SK-N-SH (cell line): Measurements from ENCODE around the gene C19orf12. TPM values are rescaled to one million over a fixed set of nuclear protein-coding genes. Genes with fewer than 3 reads are reported as not detected.

Source experiments
- CTCF ChIA-PET: fragments of 300-600, 350-600 bp; formaldehyde crosslinking; extraction: SDS; loops from one replicate; lab custom pipeline; 2021; lab: Yijun Ruan, JAX
- POLR2A ChIA-PET: fragments of 350-600 bp; sonication (Branson Sonifier 250); formaldehyde crosslinking; extraction: SDS; loops from one replicate; lab custom pipeline; 2020; ENCODE audit warnings: antibody characterized with exemption, inconsistent platforms; lab: Yijun Ruan, JAX
- DNase-seq: peaks from one replicate; pipeline ENCODE4 v3.0.0; 2012
- H2AFZ ChIP-seq: fragments of 200-600 bp; sonication (generic); 2 replicates; pipeline ENCODE4 v1.8.1; 2016; ENCODE audit warnings: antibody characterized with exemption, mild to moderate bottlenecking, low read depth
- H3F3A ChIP-seq: fragments of 200-600 bp; sonication (generic); replicated peaks from 2 replicates; pipeline ENCODE3; 2016; ENCODE audit warnings: antibody characterized with exemption, mild to moderate bottlenecking; ENCODE audit not compliant: insufficient read depth
- H3K27ac ChIP-seq, 2 experiments: fragments of 200-500 bp in 1 of 2; fragments of 200-600 bp in 1 of 2; sonication (Bioruptor generic) in 1 of 2; sonication (generic), shearing (Covaris generic) in 1 of 2; 2 replicates each; pipeline versions ENCODE4 v1.5.1 to v1.6.1; 2014 to 2016; ENCODE audit warnings: low read depth in 2 of 2, inconsistent platforms in 1 of 2, low read length in 1 of 2, mild to moderate bottlenecking in 1 of 2, mixed read lengths in 1 of 2
- H3K27me3 ChIP-seq: fragments of 200-600 bp; sonication (generic), shearing (Covaris generic); 2 replicates; pipeline ENCODE4 v1.6.1; 2016; ENCODE audit warnings: mixed run types; ENCODE audit not compliant: insufficient read depth
- H3K36me3 ChIP-seq, 2 experiments: fragments of 200-500 bp in 1 of 2; fragments of 200-600 bp in 1 of 2; sonication (Bioruptor generic) in 1 of 2; sonication (generic) in 1 of 2; replicated peaks in 1 of 2; 2 replicates each; pipeline versions ENCODE3 to v1.5.1; 2014 to 2016; ENCODE audit warnings: low read length in 1 of 2, mild to moderate bottlenecking in 1 of 2; ENCODE audit not compliant: insufficient read depth in 2 of 2, control insufficient read depth in 1 of 2
- H3K4me1 ChIP-seq, 2 experiments: fragments of 200-500 bp in 1 of 2; fragments of 200-600 bp in 1 of 2; sonication (Bioruptor generic) in 1 of 2; sonication (generic), shearing (Covaris generic) in 1 of 2; 2 replicates each; pipeline versions ENCODE4 v1.5.1 to v1.6.1; 2014 to 2016; ENCODE audit warnings: low read depth in 1 of 2, low read length in 1 of 2, mixed run types in 1 of 2; ENCODE audit not compliant: insufficient read depth in 2 of 2, control insufficient read depth in 1 of 2
- H3K4me2 ChIP-seq: fragments of 200-600 bp; sonication (generic), shearing (Covaris generic); 2 replicates; pipeline ENCODE4 v1.6.1; 2017; ENCODE audit warnings: mixed run types
- H3K4me3 ChIP-seq, 2 experiments: fragments of 200-500 bp in 1 of 2; fragments of 200-600 bp in 1 of 2; sonication (Bioruptor generic) in 1 of 2; sonication (generic), shearing (Covaris generic) in 1 of 2; 2 replicates each; pipeline versions ENCODE4 v1.5.1 to v1.8.1; 2014 to 2016; ENCODE audit warnings: low read depth in 2 of 2, inconsistent platforms in 1 of 2, low read length in 1 of 2, mild to moderate bottlenecking in 1 of 2, mixed read lengths in 1 of 2, moderate library complexity in 1 of 2
- H3K79me2 ChIP-seq: fragments of 200-600 bp; sonication (generic); 2 replicates; pipeline ENCODE4 v1.8.1; 2017; ENCODE audit warnings: mild to moderate bottlenecking; ENCODE audit not compliant: insufficient read depth
- H3K9ac ChIP-seq: fragments of 200-600 bp; sonication (generic); 2 replicates; pipeline ENCODE4 v1.6.1; 2017; ENCODE audit warnings: mixed run types
- H3K9me2 ChIP-seq: fragments of 200-600 bp; sonication (generic); 2 replicates; pipeline ENCODE4 v1.6.1; 2017; ENCODE audit warnings: mixed run types
- H3K9me3 ChIP-seq: fragments of 200-600 bp; sonication (generic); 2 replicates; pipeline ENCODE4 v1.6.1; 2017; ENCODE audit warnings: mixed run types, mild to moderate bottlenecking, moderate library complexity
- H4K20me1 ChIP-seq: fragments of 200-600 bp; sonication (generic); 2 replicates; pipeline ENCODE4 v1.6.1; 2017; ENCODE audit warnings: mild to moderate bottlenecking, mixed run types; ENCODE audit not compliant: insufficient read depth
- CHD2 ChIP-seq: fragments of 150-350 bp; IDR thresholded peaks from 2 replicates; pipeline ENCODE4 v1.6.1; 2018; ENCODE audit warnings: low read length; ENCODE audit not compliant: partially characterized antibody
- EZH2phosphoT487 ChIP-seq: fragments of 200-600 bp; sonication (generic); IDR thresholded peaks from 2 replicates; pipeline ENCODE4 v1.6.1; 2017; ENCODE audit warnings: low read depth, mixed run types, mild to moderate bottlenecking, antibody characterized with exemption, moderate library complexity, borderline replicate concordance
- FOSL2 ChIP-seq: IDR thresholded peaks from 2 replicates; pipeline ENCODE4 v1.4.0; 2012; ENCODE audit warnings: low read depth, mild to moderate bottlenecking, moderate library complexity, borderline replicate concordance
- FOXJ3 ChIP-seq: sonication (generic); formaldehyde crosslinking; IDR thresholded peaks from 2 replicates; pipeline ENCODE4 v1.5.1; 2020; ENCODE audit warnings: mild to moderate bottlenecking, missing genetic modification reagents
- MEF2A ChIP-seq: IDR thresholded peaks from 2 replicates; pipeline ENCODE4 v1.4.0; 2012; ENCODE audit warnings: low read depth, borderline replicate concordance
- NRF1 ChIP-seq: IDR thresholded peaks from 2 replicates; pipeline ENCODE4 v1.6.1; 2012; ENCODE audit warnings: low read depth, mild to moderate bottlenecking, low read length
- POLR2AphosphoS5 ChIP-seq: IDR thresholded peaks from 2 replicates; pipeline ENCODE4 v1.6.1; 2012; ENCODE audit warnings: low read depth, low read length
- RAD21 ChIP-seq: IDR thresholded peaks from 2 replicates; pipeline ENCODE4 v1.6.1; 2012; ENCODE audit warnings: mild to moderate bottlenecking, low read length
- RCOR1 ChIP-seq: fragments of 150-350 bp; IDR thresholded peaks from 2 replicates; pipeline ENCODE4 v1.6.1; 2017; ENCODE audit warnings: antibody characterized with exemption, low read length
- SMC3 ChIP-seq: IDR thresholded peaks from 2 replicates; pipeline ENCODE4 v1.6.1; 2012; ENCODE audit warnings: low read depth, low read length, improper control_type of control experiment
- TAF1 ChIP-seq: IDR thresholded peaks from 2 replicates; pipeline ENCODE4 v1.6.1; 2012; ENCODE audit warnings: low read depth, mild to moderate bottlenecking, low read length, moderate library complexity, borderline replicate concordance
- WGBS: methylation state at CpG from one replicate; pipeline ENCODE4 v1.1.6; 2017; ENCODE audit warnings: low lambda C conversion rate; 5-methylcytosine and 5-hydroxymethylcytosine counted together
- polyA plus RNA-seq, 3 experiments: library from polyadenylated mRNA; depleted of rRNA; stranded (reverse); fragments of >200 nt; gene quantifications; 2 replicates each; pipeline ENCODE4 v1.2.3, GENCODE V29; 2012
- TF ChIP-seq, protein P1 (sequence below): fragments of 150-350 bp; IDR thresholded peaks from 2 replicates; pipeline ENCODE4 v1.6.1; 2016; ENCODE audit warnings: mild to moderate bottlenecking, low read depth, low read length
- TF ChIP-seq, protein P2 (sequence below): IDR thresholded peaks from 2 replicates; pipeline ENCODE4 v1.4.0; 2012; ENCODE audit warnings: low read depth, borderline replicate concordance
- TF ChIP-seq, protein P3 (sequence below): IDR thresholded peaks from 2 replicates; pipeline ENCODE4; 2012

C19orf12 gene
- polyA plus RNA-seq, 1 of the 3 experiments (the other 2 are of a cell fraction), result 30.5 TPM

DNA sequence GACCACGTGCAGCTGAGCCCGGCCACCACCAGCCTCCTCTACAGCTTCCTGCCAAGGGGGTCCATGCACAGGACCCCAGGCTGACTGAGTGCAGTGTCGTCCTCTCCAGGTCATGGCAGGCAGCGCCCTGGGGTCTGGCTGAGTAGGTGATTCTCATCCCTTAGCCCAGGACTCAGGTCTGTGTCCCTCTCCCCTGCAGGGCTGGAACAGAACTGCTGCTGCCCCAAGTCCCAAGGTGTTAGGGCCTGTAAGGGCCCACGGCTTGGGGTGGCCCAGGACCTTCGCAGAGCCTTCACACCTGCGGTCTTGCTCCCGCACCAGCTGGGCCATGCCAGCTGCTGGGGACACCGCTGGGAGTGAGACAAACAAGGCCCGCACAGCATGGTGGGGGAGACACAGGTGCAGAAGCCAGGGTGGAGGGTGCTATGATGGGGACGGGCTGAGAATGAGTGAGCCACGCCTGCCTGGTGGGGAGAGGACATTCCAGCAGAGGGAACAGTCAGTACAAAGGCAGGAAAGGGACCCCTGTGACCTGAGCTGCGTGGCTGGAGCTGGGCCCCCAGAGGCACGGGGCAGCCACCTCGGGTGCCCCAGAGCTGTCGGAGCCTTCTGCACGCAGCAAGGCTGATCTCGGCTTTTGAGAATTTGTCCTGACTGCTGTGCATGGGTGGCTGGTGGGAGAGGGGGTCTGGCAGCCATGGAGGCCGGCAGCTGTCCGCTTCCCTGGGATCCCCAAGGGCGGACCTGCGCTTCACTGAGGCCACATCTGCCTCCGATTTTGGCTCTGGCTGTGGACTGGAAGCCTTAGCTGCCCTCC is 37.9 kb downstream of the C19orf12 start (continued):
- TF ChIP-seq, protein P1, sequence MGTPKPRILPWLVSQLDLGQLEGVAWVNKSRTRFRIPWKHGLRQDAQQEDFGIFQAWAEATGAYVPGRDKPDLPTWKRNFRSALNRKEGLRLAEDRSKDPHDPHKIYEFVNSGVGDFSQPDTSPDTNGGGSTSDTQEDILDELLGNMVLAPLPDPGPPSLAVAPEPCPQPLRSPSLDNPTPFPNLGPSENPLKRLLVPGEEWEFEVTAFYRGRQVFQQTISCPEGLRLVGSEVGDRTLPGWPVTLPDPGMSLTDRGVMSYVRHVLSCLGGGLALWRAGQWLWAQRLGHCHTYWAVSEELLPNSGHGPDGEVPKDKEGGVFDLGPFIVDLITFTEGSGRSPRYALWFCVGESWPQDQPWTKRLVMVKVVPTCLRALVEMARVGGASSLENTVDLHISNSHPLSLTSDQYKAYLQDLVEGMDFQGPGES, result no peak
- no peak for TF ChIP-seq MEF2A
- TF ChIP-seq, protein P2, sequence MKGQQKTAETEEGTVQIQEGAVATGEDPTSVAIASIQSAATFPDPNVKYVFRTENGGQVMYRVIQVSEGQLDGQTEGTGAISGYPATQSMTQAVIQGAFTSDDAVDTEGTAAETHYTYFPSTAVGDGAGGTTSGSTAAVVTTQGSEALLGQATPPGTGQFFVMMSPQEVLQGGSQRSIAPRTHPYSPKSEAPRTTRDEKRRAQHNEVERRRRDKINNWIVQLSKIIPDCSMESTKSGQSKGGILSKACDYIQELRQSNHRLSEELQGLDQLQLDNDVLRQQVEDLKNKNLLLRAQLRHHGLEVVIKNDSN, result no peak

DNA sequence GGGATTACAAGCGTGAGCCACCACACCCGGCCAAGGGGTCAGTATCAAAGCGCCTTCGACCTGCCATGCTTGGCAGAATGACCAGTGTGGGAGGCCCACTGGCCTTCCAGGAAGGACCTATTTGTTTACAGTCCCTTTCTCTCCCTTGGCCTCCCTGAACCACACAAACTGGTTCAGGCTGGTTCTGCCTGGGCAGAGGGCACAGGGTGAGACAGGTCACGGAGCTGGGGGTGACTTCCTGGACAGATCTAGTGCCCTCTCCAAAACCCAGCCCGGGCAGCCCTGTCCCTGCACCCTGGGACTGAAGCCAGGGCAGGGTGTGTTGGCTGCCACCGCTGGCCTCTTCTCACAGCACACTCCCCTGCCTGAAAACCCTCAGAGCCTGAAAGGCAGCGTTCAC is 38.5 kb downstream of the C19orf12 start:
- Histone ChIP-seq H3K4me2 (no peak overlapping the region), H4K20me1 (no peaks in the 10 kb centered on the region), H3K36me3 (peaks cover 0 to 10% of the 10 kb centered on the region in 2 experiments), H2AFZ (no peak overlapping the region), H3K27ac (no peak overlapping the region), H3F3A (no peaks in the 10 kb centered on the region), H3K4me3 (no peak overlapping the region), H3K9ac (no peak overlapping the region), H3K9me3 (no peaks in the 10 kb centered on the region), H3K27me3 (no peaks in the 10 kb centered on the region), H3K9me2 (no peaks in the 10 kb centered on the region), H3K79me2 (no peaks in the 10 kb centered on the region), H3K4me1 (peaks cover 0 to 8% of the 10 kb centered on the region in 2 experiments; a peak in 1 of 4 replicates)
- CTCF ChIA-PET, result interaction anchor here (1.1 to 1.9 kb wide), 4 partner anchors 14 to 66 kb away, joined by 3 to 8 read pairs (median 6); no protein-coding TSS in a partner anchor
- POLR2A ChIA-PET, result no interaction called here
- no peak for DNase-seq
- TF ChIP-seq RAD21 (no peak), FOXJ3 (no peak), POLR2AphosphoS5 (no peak), FOSL2 (no peak), RCOR1 (no peak), NRF1 (no peak), SMC3 (no peak), EZH2phosphoT487 (no peak), CHD2 (no peak), TAF1 (no peak)
- TF ChIP-seq, protein P3, sequence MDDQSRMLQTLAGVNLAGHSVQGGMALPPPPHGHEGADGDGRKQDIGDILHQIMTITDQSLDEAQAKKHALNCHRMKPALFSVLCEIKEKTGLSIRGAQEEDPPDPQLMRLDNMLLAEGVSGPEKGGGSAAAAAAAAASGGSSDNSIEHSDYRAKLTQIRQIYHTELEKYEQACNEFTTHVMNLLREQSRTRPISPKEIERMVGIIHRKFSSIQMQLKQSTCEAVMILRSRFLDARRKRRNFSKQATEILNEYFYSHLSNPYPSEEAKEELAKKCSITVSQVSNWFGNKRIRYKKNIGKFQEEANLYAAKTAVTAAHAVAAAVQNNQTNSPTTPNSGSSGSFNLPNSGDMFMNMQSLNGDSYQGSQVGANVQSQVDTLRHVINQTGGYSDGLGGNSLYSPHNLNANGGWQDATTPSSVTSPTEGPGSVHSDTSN, result no peak
- WGBS, result 57% methylated on average over 7 of the region's 8 CpGs
